GM19099 (cell line): ENCODE measurements around the gene ST6GALNAC4.

Source experiments
- POLR2A ChIP-seq: IDR thresholded peaks from 3 replicates; pipeline ENCODE4 v1.6.1; 2011; ENCODE audit warnings: low read depth; ENCODE audit not compliant: insufficient read length; ENCODE audit errors: extremely low read depth

ST6GALNAC4 gene

GRCh38 chr9:127927201-127927987, 10.6 kb upstream of the ST6GALNAC4 start:
- no peak for TF ChIP-seq POLR2A

- TF ChIP-seq POLR2A = no peak
Measured at GRCh38 chr9:127926906-127927200, 10.0 kb upstream of the ST6GALNAC4 start.

- no peak for TF ChIP-seq POLR2A
Measured at GRCh38 chr9:127925959-127926905, 9.4 kb upstream of the ST6GALNAC4 start.

GRCh38 chr9:127924736-127925444, 8.0 kb upstream of the ST6GALNAC4 start:
- no peak for TF ChIP-seq POLR2A

- TF ChIP-seq POLR2A = no peak
Measured at GRCh38 chr9:127923771-127924170, 6.9 kb upstream of the ST6GALNAC4 start.

- TF ChIP-seq POLR2A = no peak
Measured at GRCh38 chr9:127923046-127923445, 6.2 kb upstream of the ST6GALNAC4 start.

GRCh38 chr9:127921557-127922120, 4.8 kb upstream of the ST6GALNAC4 start:
- no peak for TF ChIP-seq POLR2A

- TF ChIP-seq POLR2A = no peak
Measured at GRCh38 chr9:127920794-127921193, 4.0 kb upstream of the ST6GALNAC4 start.

- TF ChIP-seq POLR2A = no peak
Measured at GRCh38 chr9:127919253-127919815, 2.5 kb upstream of the ST6GALNAC4 start.

- TF ChIP-seq POLR2A = no peak
Measured at GRCh38 chr9:127918183-127919107, 1.6 kb upstream of the ST6GALNAC4 start.

GRCh38 chr9:127917603-127918002, 762 bp upstream of the ST6GALNAC4 start:
- peak; percentile 29 for TF ChIP-seq POLR2A

GRCh38 chr9:127915801-127916719, 781 bp downstream of the ST6GALNAC4 start:
- peak; percentile 68 for TF ChIP-seq POLR2A

GRCh38 chr9:127915325-127915752, 1.5 kb downstream of the ST6GALNAC4 start:
- no peak for TF ChIP-seq POLR2A

GRCh38 chr9:127913682-127914081, 3.2 kb downstream of the ST6GALNAC4 start:
- TF ChIP-seq POLR2A = no peak
